IMR-90 (cell line): ENCODE measurements around the gene MAP3K5. TPM values are rescaled to one million over a fixed set of nuclear protein-coding genes. Genes with fewer than 3 reads are reported as not detected.

ENCODE experiments used
- ATAC-seq: fragments of 200-7000 bp; cut with Tn5 transposase; 2 replicates; pipeline ENCODE4 v1.9.1; 2020; ENCODE audit warnings: low read depth, mild to moderate bottlenecking, moderate library complexity
- BruUV-seq: library from RNA; stranded (reverse); fragments of 400-500 nt; replicated peaks from 2 replicates; lab custom pipeline; 2021; lab: Mats Ljungman, UMichigan
- CTCF ChIA-PET: fragments of 300-600 bp; formaldehyde crosslinking; extraction: SDS; loops from one replicate; lab custom pipeline; 2021; ENCODE audit warnings: antibody characterized with exemption; lab: Yijun Ruan, JAX
- POLR2A ChIA-PET: fragments of 300-600 bp; sonication (Branson Sonifier 250); formaldehyde crosslinking; loops from one replicate; lab custom pipeline; 2022; ENCODE audit warnings: antibody characterized with exemption; ENCODE audit not compliant: unreplicated experiment; lab: Charles Lee
- DNase-seq: peaks from one replicate; pipeline ENCODE4 v3.0.0; 2013
- H2AFZ ChIP-seq: replicated peaks from 2 replicates; pipeline ENCODE3; 2013; ENCODE audit warnings: low read length, mild to moderate bottlenecking; ENCODE audit not compliant: poor library complexity
- H2AK5ac ChIP-seq: 2 replicates; pipeline ENCODE4 v1.6.1; 2013; ENCODE audit warnings: low read depth, low read length, inconsistent platforms
- H2AK9ac ChIP-seq: replicated peaks from 2 replicates; pipeline ENCODE3; 2013; ENCODE audit warnings: mild to moderate bottlenecking, low read depth, low read length, moderate library complexity; ENCODE audit not compliant: poor library complexity
- H2BK120ac ChIP-seq: 2 replicates; pipeline ENCODE4 v1.6.1; 2013; ENCODE audit warnings: low read depth, low read length, inconsistent platforms
- H2BK15ac ChIP-seq: 3 replicates; pipeline ENCODE4 v1.6.1; 2013; ENCODE audit warnings: low read depth, low read length, inconsistent platforms
- H2BK20ac ChIP-seq: 2 replicates; pipeline ENCODE4 v1.6.1; 2013; ENCODE audit warnings: low read depth, mild to moderate bottlenecking, inconsistent platforms, low read length, moderate library complexity
- H2BK5ac ChIP-seq: 2 replicates; pipeline ENCODE4 v1.6.1; 2013; ENCODE audit warnings: mild to moderate bottlenecking, low read depth, low read length, inconsistent platforms; ENCODE audit not compliant: poor library complexity, severe bottlenecking
- H3K14ac ChIP-seq: replicated peaks from 2 replicates; pipeline ENCODE4 v1.6.1; 2013; ENCODE audit warnings: low read depth, low read length, inconsistent platforms
- H3K18ac ChIP-seq: 2 replicates; pipeline ENCODE4 v1.6.1; 2013; ENCODE audit warnings: low read depth, low read length, control low read depth
- H3K23ac ChIP-seq: 2 replicates; pipeline ENCODE4 v1.6.1; 2013; ENCODE audit warnings: low read depth, low read length, inconsistent platforms
- H3K27ac ChIP-seq: 2 replicates; pipeline ENCODE4 v1.5.1; 2013; ENCODE audit warnings: mild to moderate bottlenecking, control low read depth, low read length; ENCODE audit not compliant: insufficient read depth
- H3K27me3 ChIP-seq: 2 replicates; pipeline ENCODE4 v1.6.1; 2013; ENCODE audit warnings: low read length; ENCODE audit not compliant: control insufficient read depth, insufficient read depth
- H3K36me3 ChIP-seq: 2 replicates; pipeline ENCODE4 v1.6.1; 2013; ENCODE audit warnings: low read length, mixed read lengths; ENCODE audit not compliant: control insufficient read depth, insufficient read depth
- H3K4ac ChIP-seq: 2 replicates; pipeline ENCODE4 v1.6.1; 2013; ENCODE audit warnings: low read depth, low read length, inconsistent platforms
- H3K4me1 ChIP-seq: 2 replicates; pipeline ENCODE4 v1.6.1; 2013; ENCODE audit warnings: low read length, mixed read lengths; ENCODE audit not compliant: control insufficient read depth, insufficient read depth
- H3K4me2 ChIP-seq: 2 replicates; pipeline ENCODE4 v1.6.1; 2013; ENCODE audit warnings: low read depth, mild to moderate bottlenecking, control low read depth, low read length, moderate library complexity
- H3K4me3 ChIP-seq: 2 replicates; pipeline ENCODE4 v1.5.1; 2013; ENCODE audit warnings: low read depth, mild to moderate bottlenecking, control low read depth, low read length, moderate library complexity; ENCODE audit not compliant: insufficient read depth
- H3K56ac ChIP-seq: 2 replicates; pipeline ENCODE4 v1.6.1; 2013; ENCODE audit warnings: low read length, inconsistent platforms; ENCODE audit not compliant: insufficient read depth; ENCODE audit errors: extremely low read depth
- H3K79me1 ChIP-seq, 2 experiments: 2 replicates each; pipeline ENCODE4 v1.6.1; 2013; ENCODE audit warnings: low read length in 2 of 2, inconsistent platforms in 1 of 2, low read depth in 1 of 2
- H3K9ac ChIP-seq: 2 replicates; pipeline ENCODE4 v1.6.1; 2013; ENCODE audit warnings: low read depth, low read length, control low read depth
- H3K9me1 ChIP-seq: 2 replicates; pipeline ENCODE4 v1.6.1; 2013; ENCODE audit warnings: low read length, inconsistent platforms; ENCODE audit not compliant: insufficient read depth
- H3K9me3 ChIP-seq: 2 replicates; pipeline ENCODE4 v1.6.1; 2013; ENCODE audit warnings: low read length; ENCODE audit not compliant: control insufficient read depth, insufficient read depth
- H4K20me1 ChIP-seq: 2 replicates; pipeline ENCODE4 v1.6.1; 2013; ENCODE audit warnings: low read length, inconsistent platforms; ENCODE audit not compliant: insufficient read depth
- H4K5ac ChIP-seq: 2 replicates; pipeline ENCODE4 v1.6.1; 2013; ENCODE audit warnings: mild to moderate bottlenecking, low read depth, low read length, control low read depth
- H4K8ac ChIP-seq, 2 experiments: 2 replicates each; pipeline ENCODE4 v1.6.1; 2013; ENCODE audit warnings: low read depth in 2 of 2, low read length in 2 of 2, control low read depth in 1 of 2, inconsistent platforms in 1 of 2
- H4K91ac ChIP-seq: 2 replicates; pipeline ENCODE4 v1.6.1; 2013; ENCODE audit warnings: low read depth, low read length, inconsistent platforms; ENCODE audit not compliant: insufficient read depth
- FOS ChIP-seq: fragments of 150-350 bp; IDR thresholded peaks from 2 replicates; pipeline ENCODE4 v1.6.1; 2016; ENCODE audit warnings: low read depth, low read length
- POLR2A ChIP-seq: IDR thresholded peaks from 2 replicates; pipeline ENCODE4 v1.6.1; 2012; ENCODE audit warnings: mild to moderate bottlenecking, low read depth, low read length
- USF2 ChIP-seq: fragments of 150-350 bp; IDR thresholded peaks from 2 replicates; pipeline ENCODE4 v1.6.1; 2017; ENCODE audit warnings: mild to moderate bottlenecking, antibody characterized with exemption, low read length, low read depth
- WGBS, 2 experiments: methylation state at CpG; one replicate each; pipeline versions ENCODE4 v1.1.5 to v1.1.7; 2013; ENCODE audit warnings: missing lambda C conversion rate in 2 of 2; ENCODE audit not compliant: insufficient read length in 1 of 2; ENCODE audit errors: extremely low coverage in 2 of 2; 5-methylcytosine and 5-hydroxymethylcytosine counted together
- dilution Hi-C: fragments of 300-500 bp; cut with HindIII; formaldehyde crosslinking; loops from one replicate; pipeline ENCODE4 v1.14.3; 2018; ENCODE audit warnings: low sequenced_read_pairs; ENCODE audit not compliant: unreplicated experiment
- in situ Hi-C: fragments of 300-500 bp; cut with MboI; formaldehyde crosslinking; loops from 3 replicates; pipeline ENCODE4 v1.14.3; 2019; ENCODE audit warnings: low sequenced_read_pairs, inconsistent platforms, mixed read lengths
- intact Hi-C: fragments of 100-400 bp; cut with micrococcal nuclease; formaldehyde crosslinking; loops from 2 replicates; pipeline ENCODE4 v1.10.0; 2022
- polyA plus RNA-seq, 3 experiments: library from polyadenylated mRNA; depleted of rRNA; stranded (reverse); fragments of >200 nt; gene quantifications; 2 replicates each; pipeline ENCODE4 v1.2.3, GENCODE V29; 2012; ENCODE audit warnings: low replicate concordance in 1 of 3
- total RNA-seq: library from RNA; depleted of rRNA; stranded (reverse); fragments of >200 nt; gene quantifications from 2 replicates; pipeline ENCODE4 v1.2.3, GENCODE V29; 2012

Gene MAP3K5
- total and polyA plus RNA-seq, 2 of the 4 experiments (the other 2 are of a cell fraction) = 5.4 to 17.6 TPM

- no peak overlapping the region for H2AFZ ChIP-seq
- intact Hi-C loops = no loop called here
- TF ChIP-seq FOS (no peak), USF2 (no peak), POLR2A (no peak)
- no peak overlapping the region for H3K23ac ChIP-seq
- H3K27me3 ChIP-seq = no peaks in the 10 kb centered on the region
- no peak overlapping the region for H3K9ac ChIP-seq
- no peak overlapping the region for H4K5ac ChIP-seq
- H2BK15ac ChIP-seq = no peak overlapping the region
- H2AK5ac ChIP-seq = no peak overlapping the region
- no peak overlapping the region for H2BK5ac ChIP-seq
- no peak overlapping the region for H3K14ac ChIP-seq
- H2BK120ac ChIP-seq = no peak overlapping the region
- H3K4me2 ChIP-seq = no peak overlapping the region
- H3K9me1 ChIP-seq = peaks cover 4% of the 10 kb centered on the region
- no peak overlapping the region for H4K8ac ChIP-seq
- H4K91ac ChIP-seq = no peak overlapping the region
- no peak overlapping the region for H3K27ac ChIP-seq
- H2BK20ac ChIP-seq = no peak overlapping the region
- peaks cover 10% of the 10 kb centered on the region for H3K36me3 ChIP-seq
- dilution Hi-C loops = no loop called here
- H3K4ac ChIP-seq = no peak overlapping the region
- POLR2A ChIA-PET = no interaction called here
- no peaks in the 10 kb centered on the region for H3K9me3 ChIP-seq
- CTCF ChIA-PET = interaction anchor here (0.6 kb wide), 1 partner anchor 273 kb away, joined by 3 read pairs; no protein-coding TSS in a partner anchor
- no peak overlapping the region for H2AK9ac ChIP-seq
- no CpG with 5 or more reads among the region's 2 CpGs for WGBS, 2 experiments
- DNase-seq (no peak), ATAC-seq (no peak)
- no peak overlapping the region for H3K4me3 ChIP-seq
- BruUV-seq = no TSS peak
- H3K79me1 ChIP-seq = peaks cover 0 to 21% of the 10 kb centered on the region in 2 experiments
- peaks cover 4% of the 10 kb centered on the region; the same call in 1 of the 2 replicates for H4K20me1 ChIP-seq
- no peak overlapping the region for H3K18ac ChIP-seq
- in situ Hi-C loops = no loop called here
- H3K56ac ChIP-seq = no peak overlapping the region
- peaks cover 4% of the 10 kb centered on the region; the same call in 1 of the 2 replicates for H3K4me1 ChIP-seq
These were observed 96.9 kb downstream of the MAP3K5 start for GRCh38 chr6:136695412-136695811.
